HG03095 (cell line): ENCODE results near the gene PCSK9.
"Not testable (repeated sequence)": the region's sequence is repeated elsewhere in the genome, so short reads cannot be mapped to it uniquely, and the experiment has no call there.

Experiments
- ATAC-seq: cut with Tn5 transposase; IDR thresholded peaks from one replicate; pipeline ENCODE4 v1.9.1; 2021; ENCODE audit warnings: moderate library complexity; ENCODE audit not compliant: unreplicated experiment

Gene PCSK9

GRCh38 chr1:55073187-55073916 lies 34.0 kb downstream of the PCSK9 start:
- peak; percentile 63 for ATAC-seq

DNA sequence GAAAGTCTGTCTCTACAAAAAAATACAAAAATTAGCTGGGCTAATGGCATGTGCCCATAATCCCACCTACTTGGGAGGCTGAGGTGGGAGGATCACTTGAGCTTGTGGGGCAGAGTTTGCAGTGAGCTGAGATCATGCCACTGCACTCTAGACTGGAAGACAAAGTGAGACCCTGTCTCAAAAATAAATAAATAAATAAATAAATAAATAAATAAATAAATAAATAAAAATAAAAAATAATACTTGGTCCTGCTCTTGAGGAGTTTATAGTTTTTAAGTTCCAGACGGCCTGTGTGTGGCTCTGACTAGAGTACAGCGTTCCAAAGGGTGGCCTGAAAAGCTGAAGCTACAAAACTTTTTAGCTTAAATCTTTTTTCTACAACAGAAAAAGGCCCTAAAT lies 35.1 kb downstream of the PCSK9 start:
- no peak for ATAC-seq

GRCh38 chr1:55076356-55076755 lies 37.0 kb downstream of the PCSK9 start:
- ATAC-seq: no peak

- no peak for ATAC-seq
Measured at GRCh38 chr1:55078470-55078869, 39.1 kb downstream of the PCSK9 start.

DNA sequence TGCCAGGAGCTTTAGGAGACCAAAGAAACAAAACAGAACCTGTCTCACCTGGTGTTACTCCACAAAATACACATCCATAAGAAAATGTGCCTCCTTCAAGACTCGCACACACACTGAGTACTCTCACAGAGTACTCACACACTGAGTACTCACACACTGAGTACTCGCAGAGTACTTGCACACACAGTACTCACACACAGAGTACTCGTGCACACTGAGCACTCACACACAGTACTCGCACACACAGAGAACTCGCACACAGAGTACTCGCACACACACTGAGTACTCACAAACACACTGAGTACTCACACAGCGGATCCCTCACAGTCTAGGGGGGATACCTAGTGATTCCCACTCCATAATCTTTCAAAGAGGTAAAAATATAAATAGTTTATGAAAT lies 40.3 kb downstream of the PCSK9 start:
- no peak for ATAC-seq

GRCh38 chr1:55081188-55081904 lies 42.0 kb downstream of the PCSK9 start:
- ATAC-seq: no peak

DNA sequence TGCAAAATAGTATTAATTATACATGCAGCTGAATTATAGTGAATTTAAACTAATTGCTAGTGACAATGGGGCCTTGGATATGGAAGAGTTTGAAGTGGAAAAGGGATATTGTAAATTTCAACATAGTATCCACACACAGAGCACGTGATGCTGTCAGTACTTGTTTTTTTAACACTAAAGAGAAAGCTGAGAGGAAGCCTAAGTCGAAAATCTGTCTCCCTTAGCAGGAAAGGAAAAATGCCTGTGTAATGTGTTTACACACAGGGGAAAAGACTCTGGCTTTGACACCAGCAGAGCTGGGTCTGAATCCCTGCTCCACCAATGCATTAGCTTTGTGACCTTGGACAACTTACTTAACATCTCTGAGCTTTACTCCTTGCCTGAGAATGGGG lies 42.6 kb downstream of the PCSK9 start:
- no peak for ATAC-seq

GRCh38 chr1:55084257-55084656 lies 44.9 kb downstream of the PCSK9 start:
- no peak for ATAC-seq

DNA sequence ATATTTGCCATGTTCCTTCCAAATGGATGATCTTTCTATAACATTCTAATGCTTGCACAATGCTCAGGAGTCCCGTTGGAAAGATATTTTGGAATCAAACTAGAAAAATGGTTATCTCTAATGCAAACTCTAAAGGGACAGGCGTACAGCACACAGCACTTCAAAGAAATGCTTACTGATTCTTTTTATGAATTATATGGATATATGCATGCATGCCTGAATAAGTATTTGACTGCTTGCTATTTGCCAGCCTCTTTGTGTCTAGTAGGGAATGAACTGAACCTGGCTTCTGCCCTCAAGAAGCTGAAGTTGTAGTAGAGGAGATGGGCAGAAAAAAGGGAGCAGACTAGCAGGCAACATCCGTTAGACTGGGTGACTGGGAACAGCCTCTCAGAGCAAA lies 48.1 kb downstream of the PCSK9 start:
- ATAC-seq: no peak

- ATAC-seq: no peak
Measured at GRCh38 chr1:55088413-55088812, 49.1 kb downstream of the PCSK9 start.

DNA sequence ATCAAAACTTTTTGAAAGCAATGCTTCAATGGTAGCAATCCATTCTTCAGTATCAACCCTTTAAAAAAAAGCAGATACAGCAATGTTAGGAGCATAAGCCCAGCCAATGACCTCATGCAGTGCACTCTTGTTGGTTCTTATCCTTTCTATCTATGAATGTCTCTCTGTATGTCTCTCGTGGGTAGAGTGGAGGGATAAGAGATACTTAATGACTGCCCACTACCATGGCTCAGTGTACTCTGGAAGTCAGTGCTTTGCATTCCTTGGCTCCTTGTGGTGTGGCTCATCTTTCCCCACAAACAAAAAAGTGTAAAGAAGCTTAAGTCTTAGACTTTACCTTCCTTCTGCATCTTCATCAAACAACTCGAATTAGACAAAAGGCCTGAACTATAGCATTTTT lies 50.3 kb downstream of the PCSK9 start:
- ATAC-seq: no peak

- ATAC-seq: no peak
Measured at GRCh38 chr1:55092475-55092874, 53.1 kb downstream of the PCSK9 start.

GRCh38 chr1:55095095-55095494 lies 55.7 kb downstream of the PCSK9 start:
- ATAC-seq: no peak

DNA sequence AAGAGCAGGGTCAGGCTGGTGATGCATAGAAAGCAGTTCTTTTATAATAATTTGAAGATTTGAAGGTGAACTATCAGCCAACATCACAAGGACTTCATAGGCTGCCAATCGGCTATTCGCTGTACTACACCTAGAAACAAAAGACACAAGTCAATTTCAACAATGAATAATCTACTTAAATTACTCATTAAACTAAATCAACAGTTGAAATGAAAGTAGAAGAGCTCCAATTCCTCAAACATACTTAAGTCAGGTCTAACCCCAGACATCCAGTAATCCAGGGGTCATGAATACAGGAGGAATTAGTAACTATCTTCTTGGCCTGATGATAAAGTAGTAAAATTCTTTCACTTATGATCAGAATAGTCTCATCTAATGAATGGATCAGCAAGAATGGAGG lies 64.5 kb downstream of the PCSK9 start:
- ATAC-seq: no peak

DNA sequence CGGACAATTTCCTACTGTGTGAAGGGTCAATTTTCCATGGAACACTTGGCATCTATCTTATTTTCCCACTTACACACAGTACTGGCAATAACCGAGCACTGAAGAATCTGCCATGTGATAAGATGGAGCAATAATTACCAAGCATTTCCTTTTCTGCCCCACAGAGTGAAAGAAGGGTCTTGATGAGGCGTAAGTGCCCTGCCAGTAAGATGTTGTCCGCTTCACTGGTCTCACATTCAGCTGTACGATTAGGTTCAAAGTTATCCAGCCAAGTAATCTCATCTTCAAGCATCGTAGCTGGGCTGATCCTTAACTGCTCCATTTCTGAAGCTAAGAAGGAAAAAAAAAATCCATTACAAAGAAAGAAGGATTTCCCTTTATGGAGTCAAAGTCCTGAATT lies 67.8 kb downstream of the PCSK9 start:
- no peak for ATAC-seq

GRCh38 chr1:55109005-55109404 lies 69.7 kb downstream of the PCSK9 start:
- ATAC-seq: not testable (repeated sequence)
